Breast epithelium (tissue), 3 donors: ENCODE results near the gene HMHB1.

Source experiments
- CTCF ChIP-seq, 3 donors: fragments of 450-650 bp; IDR thresholded peaks; one replicate each; pipeline ENCODE4 v1.5.1; 2016 to 2017; ENCODE audit warnings: antibody characterized with exemption in 3 of 3, mild to moderate bottlenecking in 3 of 3, moderate library complexity in 3 of 3
- POLR2A ChIP-seq: fragments of 450-650 bp; IDR thresholded peaks from one replicate; pipeline ENCODE4 v1.6.1; 2016; ENCODE audit warnings: antibody characterized with exemption, mild to moderate bottlenecking, moderate library complexity

GRCh38 chr5:143781993-143782520, 29.9 kb upstream of the HMHB1 start:
- TF ChIP-seq CTCF (IDR thresholded peaks at IDR 0.05): no peak
- TF ChIP-seq POLR2A: no peak
